GM12864 (cell line): ENCODE data around the gene ZNF521.

Source experiments
- DNase-seq: peaks from one replicate; pipeline ENCODE4 v3.0.0-alpha.2; 2011; ENCODE audit warnings: low read depth
- H3K4me3 ChIP-seq: 2 replicates; pipeline ENCODE4 v1.5.1; 2011; ENCODE audit warnings: mild to moderate bottlenecking, low read depth, low read length, control low read depth
- CTCF ChIP-seq: IDR thresholded peaks from 2 replicates; pipeline ENCODE4 v1.5.1; 2011; ENCODE audit warnings: low read depth, mild to moderate bottlenecking, moderate library complexity, low read length, control low read depth, inconsistent platforms; ENCODE audit errors: missing control alignments

Gene ZNF521

GRCh38 chr18:25189391-25190185, 162.4 kb downstream of the ZNF521 start:
- no peak overlapping the region for H3K4me3 ChIP-seq
- TF ChIP-seq CTCF, result no peak
- no peak for DNase-seq

GRCh38 chr18:25187521-25188192, 164.3 kb downstream of the ZNF521 start:
- no peak for TF ChIP-seq CTCF
- no peak for DNase-seq
- H3K4me3 ChIP-seq, result no peak overlapping the region

GRCh38 chr18:25186871-25187270, 165.1 kb downstream of the ZNF521 start:
- TF ChIP-seq CTCF, result no peak
- H3K4me3 ChIP-seq, result no peak overlapping the region
- no peak for DNase-seq

- DNase-seq, result no peak
- TF ChIP-seq CTCF, result no peak
- H3K4me3 ChIP-seq, result no peak overlapping the region
Observed at GRCh38 chr18:25181993-25182392, 170.0 kb downstream of the ZNF521 start.

- no peak for TF ChIP-seq CTCF
- no peak for DNase-seq
- H3K4me3 ChIP-seq, result no peak overlapping the region
Observed at GRCh38 chr18:25181581-25181980, 170.4 kb downstream of the ZNF521 start.

- no peak for DNase-seq
- no peak overlapping the region for H3K4me3 ChIP-seq
- TF ChIP-seq CTCF, result no peak
Observed at GRCh38 chr18:25180973-25181548, 170.9 kb downstream of the ZNF521 start.

- no peak for DNase-seq
- TF ChIP-seq CTCF, result no peak
- H3K4me3 ChIP-seq, result no peak overlapping the region
Observed at GRCh38 chr18:25177631-25178030, 174.3 kb downstream of the ZNF521 start.
